Aorta (tissue), 5 donors: ENCODE results near the gene TEX13C. TPM values are rescaled to one million over a fixed set of nuclear protein-coding genes. Genes with fewer than 3 reads are reported as not detected.

Experiments used
- ATAC-seq: fragments of 200-7000 bp; cut with Tn5 transposase; one replicate; pipeline ENCODE4 v1.9.1; 2022; ENCODE audit warnings: moderate library complexity; ENCODE audit not compliant: low FRiP score
- DNase-seq, 2 donors: peaks; one replicate each; pipeline ENCODE4 v3.0.0-alpha.2; 2020
- H3K27ac ChIP-seq, 2 donors: one replicate each; pipeline ENCODE4 v1.5.1; 2013; ENCODE audit warnings: low read length in 2 of 2, mild to moderate bottlenecking in 2 of 2, moderate library complexity in 2 of 2, control low read depth in 1 of 2, inconsistent platforms in 1 of 2, low read depth in 1 of 2
- H3K27me3 ChIP-seq, 2 donors: one replicate each; pipeline ENCODE4 v1.6.1; 2013; ENCODE audit warnings: control low read depth in 1 of 2, low read length in 1 of 2, mild to moderate bottlenecking in 1 of 2, moderate library complexity in 1 of 2; ENCODE audit not compliant: insufficient read depth in 2 of 2, control insufficient read depth in 1 of 2
- H3K36me3 ChIP-seq, 2 donors: one replicate each; pipeline ENCODE4 v1.6.1; 2013; ENCODE audit warnings: control low read depth in 1 of 2, low read length in 1 of 2, mild to moderate bottlenecking in 1 of 2; ENCODE audit not compliant: insufficient read depth in 2 of 2, control insufficient read depth in 1 of 2
- H3K4me1 ChIP-seq, 2 donors: one replicate each; pipeline ENCODE4 v1.6.1; 2013; ENCODE audit warnings: low read length in 2 of 2, control low read depth in 1 of 2, mild to moderate bottlenecking in 1 of 2, moderate library complexity in 1 of 2; ENCODE audit not compliant: insufficient read depth in 2 of 2, control insufficient read depth in 1 of 2
- H3K4me3 ChIP-seq, 2 donors: one replicate each; pipeline ENCODE4 v1.5.1; 2013; ENCODE audit warnings: low read length in 2 of 2, control low read depth in 1 of 2, mild to moderate bottlenecking in 1 of 2
- H3K9me3 ChIP-seq: one replicate; pipeline ENCODE4 v1.6.1; 2013; ENCODE audit warnings: mild to moderate bottlenecking, low read length; ENCODE audit not compliant: control insufficient read depth
- WGBS, 2 donors: extraction: QIAGEN DNeasy Blood & Tissue Kit; methylation state at CpG; one replicate each; pipeline ENCODE4 v1.1.7; 2013; 5-methylcytosine and 5-hydroxymethylcytosine counted together
- intact Hi-C, 2 donors: fragments of 100-400 bp; cut with DNase I; formaldehyde crosslinking; loops; one replicate each; pipeline versions ENCODE4 v1.14.2 to v1.15.0; 2022
- polyA plus RNA-seq, 2 donors: library from polyadenylated mRNA; stranded (reverse); fragments of 200-250 nt; gene quantifications; one replicate each; pipeline ENCODE4 v1.2.3, GENCODE V29; 2013
- total RNA-seq, 2 donors: library from RNA; stranded (reverse); fragmentation: NEBNext Ultra II Directional; extraction: Animal tissue kit (Norgen Biotek cat#: 25700); gene quantifications; one replicate each; pipeline ENCODE4 v1.2.1, GENCODE V29; 2021
- donor health status: healthy with polysubstance abuse.
- donor health status: Bipolar disorder and iron deficiency.
- donor health status: DM: no; HTN: no; CAD: no.
- donor health status: DM: no; HTN: no; CAD: no.
- donor health status: DM: yes; HTN: yes; CAD: no.

Gene TEX13C
- total and polyA plus RNA-seq, 4 donors, result not detected

GRCh38 chrX:125374169-125374568 lies 54.5 kb downstream of the TEX13C start:
- 46 to 95% methylated on average over 1 of the region's 1 CpG for WGBS, 2 donors
- Histone ChIP-seq H3K36me3 (no peaks in the 10 kb centered on the region), H3K9me3 (no peaks in the 10 kb centered on the region), H3K27ac (no peak overlapping the region), H3K27me3 (no peaks in the 10 kb centered on the region), H3K4me3 (no peak overlapping the region), H3K4me1 (no peaks in the 10 kb centered on the region)
- ATAC-seq, result no peak
- intact Hi-C loops, result no loop called here
- DNase-seq, result no peak
